GM18873 (cell line): Measurements from ENCODE around the gene NUDT4.
A peak's percentile ranks its signal among the peaks of the same experiment; 100 is the strongest.
"Not testable (repeated sequence)": the region's sequence is repeated elsewhere in the genome, so short reads cannot be mapped to it uniquely, and the experiment has no call there.

Experiments used
- ATAC-seq: cut with Tn5 transposase; IDR thresholded peaks from one replicate; pipeline ENCODE4 v1.9.1; 2021; ENCODE audit warnings: mild to moderate bottlenecking, moderate library complexity, moderate number of reproducible peaks; ENCODE audit not compliant: unreplicated experiment, low FRiP score

NUDT4 gene

DNA sequence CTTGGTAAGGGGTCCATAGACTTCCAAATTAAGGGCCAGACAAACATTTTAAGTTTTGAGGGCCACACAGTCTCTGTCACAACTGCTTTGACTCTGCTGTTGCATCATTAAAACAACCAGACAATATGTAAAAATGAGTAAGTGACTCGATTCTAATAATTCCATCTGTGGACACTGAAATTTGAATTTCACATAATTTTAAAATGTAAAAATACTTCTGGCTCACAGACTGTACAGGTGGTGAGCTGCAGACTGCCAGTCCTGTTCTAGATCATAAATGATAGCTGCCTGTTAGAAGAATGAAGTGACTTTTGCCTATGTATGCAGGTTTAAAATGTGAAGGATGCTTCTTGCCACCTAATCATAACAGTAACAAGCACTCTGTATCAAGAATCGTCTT is 15.7 kb downstream of the NUDT4 start:
- ATAC-seq: no peak

DNA sequence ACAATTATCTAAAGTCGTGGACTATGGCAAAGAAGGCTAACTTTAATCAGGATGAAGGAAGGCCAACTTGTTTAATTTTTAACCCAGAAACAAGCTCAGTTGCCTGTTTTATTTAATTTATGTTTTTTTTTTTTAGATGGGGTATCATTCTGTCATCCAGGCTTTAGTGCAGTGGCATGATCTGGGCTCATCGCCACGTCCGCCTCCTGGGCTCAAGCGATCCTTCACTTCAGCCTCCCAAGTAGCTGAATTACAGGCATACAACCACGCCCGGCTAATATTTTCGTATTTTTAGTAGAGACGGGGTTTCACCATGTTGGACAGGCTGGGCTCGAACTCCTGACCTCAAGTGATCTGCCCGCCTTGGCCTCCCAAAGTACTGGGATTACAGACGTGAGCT is 19.7 kb downstream of the NUDT4 start:
- no peak for ATAC-seq

DNA sequence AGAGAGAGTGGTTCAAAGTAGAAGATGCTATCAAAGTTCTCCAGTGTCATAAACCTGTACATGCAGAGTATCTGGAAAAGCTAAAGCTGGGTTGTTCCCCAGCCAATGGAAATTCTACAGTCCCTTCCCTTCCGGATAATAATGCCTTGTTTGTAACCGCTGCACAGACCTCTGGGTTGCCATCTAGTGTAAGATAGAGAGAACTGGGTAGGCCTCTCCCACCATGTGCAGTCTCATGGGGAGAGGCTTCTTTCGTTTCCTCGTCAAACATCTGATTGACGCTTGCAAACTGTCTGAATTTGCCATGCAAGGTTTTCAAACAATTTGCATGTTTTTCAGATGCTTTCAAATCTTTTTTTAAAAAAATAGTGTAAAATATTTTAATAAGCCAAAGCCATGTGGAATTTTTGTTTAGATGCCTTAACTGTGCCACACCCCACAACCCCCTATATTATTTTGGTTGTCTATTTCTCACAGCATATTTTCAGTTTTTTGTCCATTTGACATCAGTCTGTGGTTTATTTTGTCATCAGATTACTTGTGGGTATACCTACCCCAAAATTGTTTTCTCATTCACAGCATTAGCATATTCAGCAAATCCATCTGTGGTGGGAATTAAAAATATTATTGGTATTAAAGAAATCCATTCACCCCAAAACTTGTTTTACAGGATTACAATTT is 21.6 kb downstream of the NUDT4 start:
- not testable (repeated sequence) for ATAC-seq

DNA sequence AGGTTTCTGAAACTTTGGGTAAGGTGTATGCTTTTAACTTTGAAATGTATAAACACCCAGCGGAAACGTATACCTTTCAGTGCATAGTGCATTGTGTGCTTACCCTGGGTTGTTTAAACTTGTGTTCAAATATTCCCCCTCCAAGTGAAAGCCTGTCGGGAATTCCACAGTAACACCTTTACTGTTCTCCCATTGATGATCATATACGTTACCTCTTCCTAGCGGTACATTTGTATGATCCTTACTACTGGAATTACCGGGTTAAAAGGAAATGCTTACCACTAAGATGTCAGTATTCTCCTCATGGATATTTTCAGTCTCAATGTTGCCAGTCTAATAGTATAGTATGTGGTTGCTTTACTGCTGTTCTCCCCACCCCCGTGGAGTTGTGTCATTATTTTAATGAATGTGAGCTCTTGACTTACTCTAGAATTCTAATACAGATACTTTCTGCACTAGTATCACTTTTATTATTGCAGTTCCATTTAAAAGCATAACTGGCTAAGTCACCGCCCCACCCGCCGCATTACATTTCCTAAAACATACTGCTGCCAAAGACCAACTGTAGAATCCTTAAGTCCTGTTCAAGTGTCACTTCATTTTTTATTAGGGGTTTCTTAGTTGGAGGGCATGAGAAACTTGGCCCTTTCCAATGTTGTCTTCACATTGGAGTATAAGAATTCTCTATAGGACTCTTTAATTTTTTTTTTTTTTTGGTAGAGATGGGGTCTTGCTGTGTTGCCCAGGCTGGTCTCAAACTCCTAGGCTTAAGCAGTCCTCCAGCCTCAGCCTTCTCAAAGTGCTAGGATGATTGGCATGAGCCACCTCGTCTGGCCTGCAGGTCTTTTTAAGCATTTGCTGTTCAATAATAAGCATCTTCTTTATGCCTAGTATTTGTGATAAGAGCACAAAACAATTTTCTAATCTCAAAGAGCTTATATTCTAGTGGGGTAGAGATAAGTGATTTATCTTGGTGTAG is 24.9 kb downstream of the NUDT4 start:
- no peak for ATAC-seq

DNA sequence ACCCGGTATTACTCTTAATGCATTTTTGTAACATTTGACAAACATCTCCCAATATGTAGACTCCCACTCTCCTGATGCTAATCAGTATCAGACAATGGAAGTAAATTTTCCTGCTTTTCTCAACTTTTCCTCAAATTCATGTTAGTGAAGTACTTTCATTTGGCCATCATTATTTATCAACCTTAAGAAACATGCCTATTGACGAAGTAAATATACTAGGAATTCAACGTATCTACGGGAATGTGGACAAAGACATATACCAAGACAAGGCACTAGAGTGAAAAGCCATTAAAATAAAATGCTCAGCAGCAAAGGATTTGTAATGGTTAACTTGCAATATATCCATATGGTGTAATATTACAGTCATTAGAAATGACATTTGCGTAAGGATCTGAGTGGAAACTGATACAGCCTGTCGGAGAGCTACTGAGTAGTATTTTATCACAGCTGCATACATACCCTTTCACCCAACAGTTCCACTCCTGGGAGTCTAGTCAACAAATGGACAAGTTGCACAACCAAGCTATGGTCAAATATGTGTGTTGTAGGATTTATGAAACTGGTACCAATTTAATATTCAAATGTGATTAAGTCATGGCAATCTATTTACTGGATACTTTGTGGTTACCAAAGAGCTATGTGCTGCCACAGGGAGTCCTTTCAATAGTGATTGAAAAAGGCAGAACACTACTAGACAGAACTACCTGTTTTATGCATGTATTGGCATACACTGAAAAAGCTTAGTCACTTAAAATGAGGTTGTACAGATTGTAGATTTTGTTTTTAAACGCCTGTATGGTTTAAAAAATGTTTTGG is 26.5 kb downstream of the NUDT4 start:
- ATAC-seq: no peak

DNA sequence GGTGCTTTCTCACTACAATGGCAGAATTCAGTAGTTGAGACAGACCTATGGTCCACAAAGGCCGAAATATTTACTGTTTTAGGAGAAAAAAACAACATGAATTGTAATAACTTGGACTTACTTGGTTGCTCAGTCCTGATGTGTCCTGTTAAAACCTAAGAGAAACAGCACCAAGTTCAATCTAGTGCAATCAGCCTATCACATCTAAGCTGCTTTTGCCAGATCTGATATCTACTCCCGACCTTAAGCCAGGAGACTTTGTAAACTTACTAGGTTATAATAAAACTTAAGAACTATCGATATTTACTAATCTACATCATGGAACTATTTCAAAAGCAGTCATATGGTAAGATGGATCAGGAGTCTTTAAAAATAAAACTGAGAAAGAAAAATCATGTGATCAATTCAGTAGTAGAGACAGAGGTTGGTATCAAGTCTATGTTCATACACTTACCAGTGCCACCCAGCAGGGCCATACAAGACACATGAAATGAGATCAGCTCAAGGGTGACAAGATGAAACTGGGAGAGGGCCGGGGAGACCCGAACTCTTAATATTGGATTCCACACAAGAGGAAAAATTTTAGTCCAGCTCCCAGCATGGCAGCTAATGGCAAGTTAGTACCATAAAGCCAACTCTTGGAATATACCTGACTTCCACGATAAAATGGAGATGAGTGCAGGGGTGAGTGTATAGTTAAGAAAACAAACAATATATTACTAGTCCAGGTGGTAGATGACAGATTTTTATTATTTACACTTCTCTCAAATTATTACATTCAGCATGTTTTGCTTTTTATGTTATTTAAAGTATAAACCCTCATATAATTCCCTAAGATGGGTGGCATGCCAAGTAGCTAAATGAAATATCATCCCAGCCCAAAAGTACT is 27.5 kb downstream of the NUDT4 start:
- no peak for ATAC-seq

DNA sequence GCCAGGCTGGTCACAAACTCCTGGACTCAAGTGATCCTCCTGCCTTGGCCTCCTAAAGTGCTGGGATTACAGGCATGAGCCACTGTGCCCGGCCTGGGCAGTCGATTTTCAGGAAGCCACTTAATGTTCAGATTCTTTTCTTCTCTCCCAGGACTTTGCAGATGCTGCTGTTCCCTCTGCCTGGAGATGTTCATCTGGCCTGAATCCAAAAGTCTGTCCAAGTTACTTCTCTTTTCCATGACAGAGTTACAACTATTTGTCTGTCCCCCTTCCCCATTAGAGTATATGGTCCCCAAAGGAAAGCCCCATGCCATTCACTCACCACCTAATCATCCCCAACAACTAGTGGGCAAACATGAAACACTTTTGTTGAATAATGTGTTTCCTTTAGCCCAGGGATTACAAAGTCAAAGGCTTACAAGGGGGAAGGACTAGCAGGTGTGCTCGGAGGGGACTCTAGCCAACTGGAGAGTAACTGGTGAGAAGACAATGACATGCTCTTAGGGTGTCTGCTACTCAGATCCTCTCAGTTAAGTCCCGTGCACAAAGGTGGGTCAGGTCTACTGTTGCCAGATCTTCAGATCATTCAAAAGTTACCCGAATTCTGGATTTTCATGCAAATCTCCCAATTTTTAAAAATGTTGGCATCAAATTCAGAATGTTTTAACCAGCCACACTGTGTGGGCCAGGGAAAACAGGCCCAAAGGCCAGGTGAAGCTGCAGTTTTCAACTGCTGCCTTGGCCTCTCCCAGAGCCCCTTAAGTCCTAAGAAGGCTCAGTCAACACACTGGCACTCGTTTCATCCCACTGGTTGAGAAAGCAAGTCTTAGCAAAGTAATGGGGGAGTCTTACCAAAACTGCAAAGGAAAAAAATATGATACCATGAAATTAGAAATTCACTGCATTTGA is 29.6 kb downstream of the NUDT4 start:
- ATAC-seq: no peak

DNA sequence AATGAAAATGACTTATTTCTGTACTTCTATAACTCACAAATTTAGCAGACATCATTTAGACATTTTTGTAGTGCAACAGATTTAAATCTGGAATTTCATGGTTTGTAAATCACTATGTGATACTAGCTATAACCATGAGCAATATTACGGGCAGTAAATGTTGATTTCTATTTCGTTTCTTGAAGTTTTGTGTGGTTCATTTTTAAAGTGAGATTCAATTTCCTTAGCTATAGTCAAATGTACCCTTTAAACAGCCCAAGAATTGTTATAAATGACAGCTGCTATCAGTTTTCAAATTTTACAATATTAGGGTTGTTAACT is 30.2 kb downstream of the NUDT4 start:
- no peak for ATAC-seq

DNA sequence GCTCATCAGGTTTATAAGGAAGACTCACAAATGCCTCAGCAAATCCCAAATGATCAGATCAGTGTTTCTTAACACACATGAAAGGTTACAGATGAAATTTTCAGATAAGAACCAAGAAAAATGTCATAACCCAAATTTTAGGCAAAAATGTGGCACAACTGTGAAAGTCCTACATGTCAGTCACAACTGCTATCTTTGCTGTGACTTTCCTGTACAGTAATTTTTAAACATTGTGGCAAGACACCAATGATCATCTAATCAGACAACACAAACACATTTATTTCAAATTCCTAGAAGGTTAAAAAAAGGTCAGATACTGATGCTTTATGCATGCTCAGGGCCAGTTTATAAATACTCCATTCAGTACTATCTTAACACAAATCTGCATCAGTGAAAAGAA is 31.1 kb downstream of the NUDT4 start:
- no peak for ATAC-seq

DNA sequence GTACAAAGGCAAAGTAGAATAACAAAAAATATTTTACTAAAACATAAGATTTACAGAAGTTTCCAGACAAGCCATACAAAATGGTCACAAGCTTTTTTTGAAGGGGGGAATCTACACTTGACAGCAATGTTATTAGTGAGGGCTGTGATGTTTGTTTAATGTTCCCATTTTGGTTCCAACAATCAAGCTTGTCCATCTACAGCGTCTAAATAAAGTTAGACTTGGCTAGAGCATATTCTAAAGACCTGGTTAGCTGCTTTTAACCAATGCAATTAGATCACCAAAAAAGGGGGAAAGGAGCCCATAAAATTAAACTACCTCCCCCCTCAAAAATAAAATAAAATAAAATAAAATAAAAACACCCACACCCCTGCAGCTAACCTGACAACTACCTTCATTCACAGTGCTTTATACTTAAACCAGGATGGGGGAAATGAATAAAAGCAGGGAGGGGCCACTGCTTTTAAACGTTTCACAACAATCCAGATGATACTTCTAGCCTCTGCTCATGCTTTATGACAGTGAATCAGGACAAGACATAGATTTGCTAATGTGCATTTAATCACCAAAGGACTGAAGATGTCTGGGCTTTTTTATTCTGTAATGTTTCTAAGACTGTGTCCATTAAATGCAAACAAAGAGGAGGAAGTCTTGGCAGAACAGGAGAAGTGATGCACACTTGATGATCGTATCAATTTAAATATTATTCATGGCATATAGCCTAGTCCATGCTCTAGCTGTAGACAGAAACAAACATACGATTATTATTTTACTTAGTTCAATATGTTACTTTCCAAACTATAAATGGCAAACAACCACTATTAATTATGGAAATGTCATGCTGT is 31.8 kb downstream of the NUDT4 start:
- not testable (repeated sequence) for ATAC-seq

DNA sequence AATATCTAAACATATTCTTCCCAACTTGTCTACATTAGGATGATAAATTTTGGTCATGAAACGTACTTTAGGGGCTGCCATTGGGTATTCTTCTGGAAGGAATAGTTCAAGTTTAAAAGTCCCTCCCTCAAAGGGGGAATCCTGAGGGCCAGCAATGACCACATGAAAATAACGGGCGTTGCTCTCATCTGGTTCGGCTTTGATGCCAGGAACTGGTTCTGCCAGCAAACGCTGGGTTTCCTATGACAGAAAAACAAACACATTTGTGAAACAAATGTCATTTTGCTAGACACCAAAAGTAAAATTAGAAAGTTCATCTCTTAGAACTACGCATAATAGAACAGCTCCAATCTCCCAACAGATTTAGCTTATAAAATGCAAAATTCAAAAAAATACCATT is 33.3 kb downstream of the NUDT4 start:
- ATAC-seq: not testable (repeated sequence)

DNA sequence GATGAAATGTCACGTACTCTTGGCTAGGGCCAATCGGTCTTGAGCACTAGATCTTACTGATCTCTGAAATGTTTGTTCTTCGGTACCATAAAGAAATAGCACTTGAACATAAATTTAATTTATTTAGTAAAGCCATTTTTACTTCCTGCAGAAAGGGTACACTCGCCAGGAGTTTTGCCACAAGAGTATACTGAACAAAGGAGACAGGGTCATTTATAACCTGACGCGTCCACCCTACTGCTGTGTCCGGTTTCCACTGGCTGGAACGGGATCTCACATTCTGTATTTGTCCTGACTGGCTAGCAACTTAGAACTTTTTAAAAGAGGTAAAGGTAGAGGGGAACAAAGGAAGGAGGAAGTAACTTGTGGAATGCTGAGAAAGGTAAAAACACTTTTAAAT is 34.7 kb downstream of the NUDT4 start:
- ATAC-seq: not testable (repeated sequence)

DNA sequence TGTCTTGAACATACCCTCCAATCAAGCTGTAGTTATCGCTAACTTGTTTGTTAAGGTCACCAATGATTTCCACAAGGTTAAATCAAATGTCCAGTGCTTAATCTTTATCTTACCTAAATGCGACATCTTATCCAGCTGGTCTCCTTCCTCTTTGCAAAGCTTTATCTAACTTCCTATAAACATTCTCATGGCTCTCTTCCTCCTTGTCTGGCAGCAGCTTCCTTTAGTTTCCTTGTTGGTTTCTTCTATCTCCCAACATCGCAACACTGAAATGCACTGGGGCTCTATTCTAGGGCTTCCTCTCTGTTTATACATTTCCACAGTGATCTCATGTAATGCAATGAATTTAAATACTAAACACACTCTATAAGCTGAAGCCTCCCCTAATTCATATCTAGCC is 35.3 kb downstream of the NUDT4 start:
- no peak for ATAC-seq

DNA sequence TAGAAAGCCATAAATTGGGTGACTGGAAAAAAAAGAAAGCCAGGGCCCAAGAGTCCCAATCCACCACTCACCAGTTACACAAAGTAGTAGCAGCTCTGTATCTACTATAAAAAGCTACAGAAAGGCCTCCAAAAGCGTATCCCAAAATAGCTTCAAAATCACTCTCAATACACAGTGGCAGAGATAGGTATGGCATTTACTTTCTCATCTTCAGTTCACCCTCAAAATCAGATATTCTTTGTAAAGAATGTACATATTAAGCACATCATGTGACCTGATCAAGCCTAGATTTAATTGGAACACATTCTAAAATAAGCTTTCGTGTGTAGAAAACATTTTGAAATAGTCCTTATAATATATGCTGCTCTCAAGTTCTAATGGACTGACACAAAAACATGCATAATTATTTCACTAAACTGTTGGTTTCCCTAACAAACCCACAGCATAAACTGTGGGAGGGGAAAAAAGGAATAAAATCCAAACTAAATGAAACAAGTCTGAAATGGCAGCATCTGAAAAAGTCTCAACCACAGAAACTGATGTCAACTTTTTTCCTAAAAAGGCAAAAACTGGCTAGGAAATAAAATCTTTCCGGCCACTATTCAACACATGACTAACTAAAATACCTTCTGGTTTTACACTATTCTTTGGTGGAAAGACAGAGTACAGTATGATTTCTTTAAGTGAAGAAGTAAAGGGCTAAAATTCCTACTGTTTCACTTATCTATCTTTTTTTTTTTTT is 38.2 kb downstream of the NUDT4 start:
- no peak for ATAC-seq

DNA sequence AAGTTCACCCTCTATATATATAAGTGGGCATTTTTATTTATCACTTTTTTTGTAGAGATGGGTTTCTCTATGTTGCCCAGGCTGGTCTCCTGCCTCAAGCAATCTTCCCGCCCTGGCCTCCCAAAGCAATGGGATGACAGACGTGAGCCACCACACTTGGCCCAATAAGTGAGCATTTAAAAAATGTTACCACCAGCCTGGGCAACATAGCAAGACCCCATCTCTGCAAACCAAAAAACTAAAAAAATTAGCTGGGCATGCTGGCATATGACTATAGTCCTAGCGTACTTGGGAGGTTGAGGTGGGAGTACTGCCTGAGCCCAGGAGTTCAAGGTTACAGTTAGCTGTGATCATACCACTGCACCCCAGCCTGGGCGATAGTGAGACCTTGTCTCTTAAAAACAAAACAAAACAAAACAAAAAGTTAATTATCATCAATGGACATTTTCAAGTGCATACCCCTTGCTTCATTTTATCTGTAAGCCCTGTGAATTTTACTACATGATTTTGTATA is 40.3 kb downstream of the NUDT4 start:
- ATAC-seq: no peak

DNA sequence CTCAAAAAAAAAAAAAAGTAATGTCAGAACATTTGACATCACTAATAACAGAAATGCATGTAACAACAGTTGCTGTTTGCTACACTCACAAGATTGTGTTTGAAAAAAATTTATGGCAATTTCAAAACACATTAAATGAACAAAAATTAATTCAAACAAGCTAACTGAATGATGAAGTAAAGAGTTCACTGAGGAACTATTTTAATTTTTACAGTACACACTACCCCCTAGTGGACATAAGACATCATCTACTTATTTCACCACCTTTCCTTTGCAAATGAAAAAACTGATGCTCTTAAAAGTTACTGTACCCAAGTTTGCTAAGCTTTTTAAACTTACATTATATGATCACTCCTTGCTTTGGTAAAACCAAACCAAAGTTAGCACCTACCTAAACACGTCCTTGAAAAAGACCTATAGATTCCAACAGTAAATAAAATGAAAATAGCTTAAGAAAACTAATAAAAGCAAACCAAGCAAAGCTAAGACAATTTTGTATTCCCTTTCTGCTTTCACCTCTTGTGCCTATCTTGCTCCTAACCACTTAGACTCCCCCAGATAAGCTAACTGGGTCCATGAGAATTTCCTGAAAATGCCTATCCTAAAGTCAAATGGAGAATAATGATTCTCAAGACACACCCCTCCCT is 41.8 kb downstream of the NUDT4 start:
- ATAC-seq: peak; percentile 43

DNA sequence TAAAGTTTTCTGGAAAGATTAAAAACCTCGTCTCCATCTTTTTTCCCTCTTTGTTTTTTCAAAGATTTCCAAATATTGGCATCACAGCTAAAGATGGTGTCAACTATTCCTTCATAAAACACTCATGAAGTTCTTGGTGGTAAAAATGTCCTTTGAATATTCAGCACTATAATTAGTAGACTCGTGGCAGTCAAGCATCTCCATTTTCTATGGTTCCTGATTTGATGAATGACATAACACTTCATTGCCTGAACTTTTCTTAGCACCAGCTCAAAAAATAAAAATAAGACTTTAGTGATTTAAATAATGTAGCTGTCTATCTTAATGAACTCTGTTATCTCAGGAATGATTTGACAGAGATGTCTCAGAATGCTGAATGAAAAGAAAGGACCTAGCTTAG is 44.3 kb downstream of the NUDT4 start:
- ATAC-seq: no peak
